ENCODE measurements around the gene WDFY3.
A peak's percentile ranks its signal among the peaks of the same experiment; 100 is the strongest.

The WDFY3 gene

DNA sequence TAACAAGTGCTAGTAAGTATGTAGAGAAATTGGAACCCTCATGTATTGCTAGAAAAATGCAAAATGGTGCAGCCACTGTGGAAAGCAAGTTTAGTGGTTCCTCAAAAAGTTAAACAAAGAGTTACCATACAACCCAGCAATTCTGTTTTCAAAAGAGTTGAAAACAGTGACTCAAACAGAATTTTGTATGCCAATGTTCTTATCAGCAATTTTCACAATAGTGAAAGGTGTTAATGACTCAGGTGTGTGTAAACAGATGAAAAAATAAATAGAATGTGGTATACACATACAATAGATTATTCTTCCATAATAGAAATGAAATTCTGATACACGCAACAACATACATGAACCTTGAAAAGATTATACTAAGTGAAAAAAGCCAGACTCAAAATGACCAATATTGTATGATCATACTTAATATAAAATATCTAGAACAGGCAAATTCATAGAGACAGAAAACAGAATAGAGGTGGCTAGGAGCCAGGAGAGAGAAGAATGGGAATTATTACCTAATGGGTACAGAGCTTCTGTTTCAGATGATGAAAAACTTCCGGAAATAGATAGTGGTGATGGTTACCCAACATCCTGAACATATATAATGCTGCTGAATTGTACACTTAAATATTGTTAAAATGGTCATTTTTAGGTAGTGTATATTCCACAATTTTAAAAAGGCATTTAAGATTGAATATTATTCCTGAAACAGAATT, 51.6 kb downstream of the WDFY3 start:
- intact Hi-C loops (cut with DNase I) = no loop called here

DNA sequence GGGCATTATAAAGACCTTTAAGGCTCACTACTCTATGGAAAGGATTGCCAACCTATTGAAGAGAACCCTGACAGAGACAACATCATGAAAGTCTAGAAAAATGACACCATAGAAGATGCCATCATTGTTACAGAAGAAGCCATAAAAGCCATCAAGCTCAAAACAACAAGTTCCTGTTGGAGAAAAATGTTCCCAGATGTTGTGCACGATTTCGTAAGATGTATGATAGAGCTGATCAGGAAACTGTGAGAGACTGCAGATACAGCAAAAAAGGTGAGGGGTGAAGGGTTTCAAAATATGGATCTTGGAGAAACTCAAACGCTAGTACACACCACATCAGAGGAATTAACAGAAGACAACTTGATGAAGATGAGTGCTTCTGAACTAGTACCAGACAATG, 53.3 kb downstream of the WDFY3 start:
- intact Hi-C loops (cut with DNase I) = no loop called here
- DNase-seq = no peak

More for the DNA sequence above, 51.6 kb downstream of the WDFY3 start:
- DNase-seq = no peak

DNA sequence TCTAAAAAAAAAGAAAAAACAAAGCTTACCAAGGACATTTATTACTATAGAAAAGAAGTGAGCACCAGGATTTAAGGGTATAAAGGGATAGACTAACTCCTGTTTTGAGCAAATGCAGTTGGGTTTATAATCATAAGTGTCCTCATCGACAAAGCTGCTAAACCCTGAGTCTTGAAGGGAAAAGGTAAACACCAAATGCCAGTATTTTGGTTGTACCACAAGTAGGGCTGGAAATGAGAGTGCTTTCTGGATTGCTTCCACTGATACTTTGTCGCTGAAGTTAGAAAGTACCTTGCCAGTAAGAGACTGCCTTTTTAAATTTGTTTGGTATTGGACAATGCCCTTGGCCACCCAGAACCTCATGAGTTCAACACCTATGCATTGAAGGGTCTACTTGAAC, 53.7 kb downstream of the WDFY3 start:
- intact Hi-C loops (cut with DNase I) = no loop called here
- no peak for DNase-seq

DNA sequence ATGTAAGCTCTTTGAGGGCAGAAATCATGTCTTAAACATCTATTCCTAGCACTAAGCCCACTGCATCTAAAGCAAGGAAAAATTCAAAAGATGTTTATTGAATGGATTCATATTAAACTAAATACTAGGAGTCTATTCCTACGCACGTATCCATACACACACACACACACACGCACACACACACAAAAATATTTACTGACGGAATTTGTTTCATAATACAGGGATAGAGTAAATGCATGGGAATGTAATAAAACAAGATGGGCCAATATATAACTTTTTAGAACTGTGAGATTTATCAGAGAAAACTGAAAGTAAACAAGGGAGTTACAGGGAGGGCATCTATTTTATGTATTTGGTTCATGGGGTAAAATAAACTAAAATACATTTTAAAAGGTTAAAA, 57.6 kb downstream of the WDFY3 start:
- intact Hi-C loops (cut with DNase I) = no loop called here
- no peak for DNase-seq

DNA sequence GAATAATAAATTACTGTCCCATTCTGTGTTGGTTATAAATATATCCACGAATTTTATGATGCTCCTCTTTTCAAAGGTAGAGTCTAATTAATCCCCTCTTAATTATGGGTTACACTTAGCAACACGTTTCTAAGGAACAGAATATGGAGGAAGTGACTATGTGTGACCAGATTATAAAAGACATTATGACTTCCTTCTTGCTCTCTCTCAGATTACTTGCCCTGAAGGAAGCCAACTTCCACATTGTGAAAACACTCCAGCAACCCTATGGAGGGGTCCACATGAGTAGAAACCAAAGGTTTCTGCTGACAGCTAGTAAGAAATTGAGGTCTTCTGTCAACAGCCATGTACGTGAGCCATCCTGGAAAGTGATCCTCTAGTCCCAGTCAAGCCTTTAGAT, 59.3 kb downstream of the WDFY3 start:
- no peak for DNase-seq
- intact Hi-C loops (cut with DNase I) = no loop called here

DNA sequence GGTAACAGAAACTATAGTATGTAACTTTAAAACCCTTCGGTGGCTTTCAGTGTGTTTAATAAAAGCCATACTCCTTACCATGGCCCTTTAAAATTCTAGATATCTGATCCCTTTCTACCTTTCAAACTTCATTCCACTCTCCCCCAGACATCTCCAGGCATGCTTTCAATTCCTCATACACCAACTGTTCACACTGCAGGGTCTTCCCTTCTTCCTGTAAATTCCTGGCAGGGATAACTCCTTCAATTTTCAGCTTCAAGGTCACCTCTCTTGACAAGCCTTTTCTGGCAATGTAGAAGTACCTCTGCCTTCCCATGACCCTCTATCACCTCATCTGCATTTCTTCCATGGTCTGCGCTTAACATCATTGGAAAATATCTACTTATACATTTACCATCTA, 60.8 kb downstream of the WDFY3 start:
- no peak for DNase-seq
- intact Hi-C loops (cut with DNase I) = no loop called here

DNA sequence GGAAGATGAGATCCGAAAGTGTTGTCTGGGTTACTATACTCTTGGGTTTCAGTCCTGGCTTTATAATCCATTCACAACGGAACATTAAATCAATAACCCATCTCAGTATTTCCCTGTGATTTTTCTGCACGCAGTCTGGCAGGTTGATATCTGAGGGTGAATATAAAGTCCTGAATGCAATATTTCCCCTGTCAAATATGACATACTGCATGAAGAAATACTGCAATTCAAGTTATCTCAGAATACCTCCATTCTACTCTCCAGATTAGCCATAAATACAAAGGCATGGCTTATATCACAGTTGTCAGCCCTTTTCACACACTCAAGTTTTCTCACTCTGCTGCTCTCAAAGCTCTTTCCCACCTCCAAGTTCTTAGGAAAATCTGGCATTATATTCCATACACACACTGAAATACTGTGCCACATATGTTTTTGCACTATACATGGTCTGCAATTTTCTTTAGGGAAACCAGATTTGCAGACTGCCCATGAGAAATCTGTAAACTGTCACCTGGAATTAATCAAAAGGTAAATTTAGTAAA, 64.7 kb downstream of the WDFY3 start:
- no peak for DNase-seq
- intact Hi-C loops (cut with DNase I) = no loop called here

DNA sequence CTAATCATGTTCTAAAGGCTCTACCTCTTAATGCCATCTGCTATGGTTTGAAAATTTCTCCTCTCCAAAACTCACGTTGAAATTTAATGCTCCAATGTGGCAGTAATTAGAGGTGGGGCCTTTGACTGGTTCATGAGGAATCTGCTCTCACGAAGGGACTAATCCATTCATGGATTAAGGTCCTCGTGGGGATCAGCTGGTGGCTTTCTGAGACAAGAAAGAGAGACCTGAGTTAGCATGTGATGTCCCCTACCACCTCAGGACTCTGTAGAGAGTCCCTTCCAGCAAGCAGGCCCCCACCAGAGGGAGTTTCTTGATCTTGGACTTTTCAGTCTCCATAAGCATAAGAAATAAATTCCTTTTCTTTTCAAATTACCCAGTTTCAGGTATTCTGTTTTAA, 65.3 kb downstream of the WDFY3 start:
- DNase-seq = no peak
- intact Hi-C loops (cut with DNase I) = no loop called here

DNA sequence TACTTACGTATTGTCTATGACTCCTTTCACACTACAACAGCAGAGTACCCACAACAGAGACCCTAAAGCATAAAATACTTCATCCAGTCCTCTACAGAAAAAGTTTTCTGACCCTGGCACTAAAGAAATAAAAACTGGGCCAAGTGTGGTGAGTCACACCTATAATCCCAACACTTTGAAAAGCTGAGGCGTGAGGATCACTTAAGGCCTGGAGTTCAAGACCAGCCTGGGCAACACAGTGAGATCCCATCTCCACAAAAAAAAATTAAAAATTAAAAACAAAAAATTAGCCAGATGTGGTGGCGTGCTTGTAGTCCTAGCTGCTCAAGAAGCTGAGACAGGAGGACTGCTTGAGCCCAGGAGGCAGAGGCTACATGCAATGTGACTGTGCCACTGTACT, 66.9 kb downstream of the WDFY3 start:
- intact Hi-C loops (cut with DNase I) = no loop called here
- no peak for DNase-seq

DNA sequence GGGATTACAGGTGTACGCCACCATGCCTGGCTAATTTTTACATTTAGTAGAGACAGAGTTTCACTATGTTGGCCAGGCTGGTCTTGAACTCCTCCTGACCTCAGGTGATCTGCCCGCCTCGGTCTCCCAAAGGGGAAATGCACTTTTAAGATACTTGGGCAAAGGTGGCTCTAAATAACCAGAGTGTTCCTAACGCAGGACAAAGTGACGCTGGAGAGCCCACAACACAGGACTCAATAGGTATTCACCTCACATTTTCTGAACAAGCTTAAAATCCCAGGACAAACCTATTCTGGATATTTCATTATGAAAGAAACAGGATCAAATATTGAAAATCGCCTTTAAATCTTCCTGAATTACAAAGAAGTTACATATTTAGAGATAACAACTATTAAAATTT, 69.0 kb downstream of the WDFY3 start:
- intact Hi-C loops (cut with DNase I) = no loop called here
- no peak for DNase-seq

DNA sequence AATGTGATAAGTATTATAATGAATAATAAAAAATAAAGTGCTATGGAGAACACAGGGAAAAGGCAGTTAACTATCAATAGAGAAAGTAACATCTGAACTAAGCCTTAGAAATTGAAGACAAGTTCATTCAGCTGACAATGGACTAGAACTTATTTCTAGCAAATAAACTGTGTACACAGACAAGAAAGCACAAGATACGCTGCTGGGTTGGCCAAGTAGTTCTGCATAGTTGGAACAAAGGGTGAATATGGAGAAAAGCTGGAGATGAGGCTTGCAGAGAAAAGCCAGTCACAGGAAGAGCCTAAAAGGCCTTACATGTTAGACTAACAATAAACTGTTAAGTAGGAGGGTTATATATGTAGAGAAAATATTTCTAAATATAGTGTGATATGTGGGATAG, 71.2 kb downstream of the WDFY3 start:
- no peak for DNase-seq
- intact Hi-C loops (cut with DNase I) = no loop called here

DNA sequence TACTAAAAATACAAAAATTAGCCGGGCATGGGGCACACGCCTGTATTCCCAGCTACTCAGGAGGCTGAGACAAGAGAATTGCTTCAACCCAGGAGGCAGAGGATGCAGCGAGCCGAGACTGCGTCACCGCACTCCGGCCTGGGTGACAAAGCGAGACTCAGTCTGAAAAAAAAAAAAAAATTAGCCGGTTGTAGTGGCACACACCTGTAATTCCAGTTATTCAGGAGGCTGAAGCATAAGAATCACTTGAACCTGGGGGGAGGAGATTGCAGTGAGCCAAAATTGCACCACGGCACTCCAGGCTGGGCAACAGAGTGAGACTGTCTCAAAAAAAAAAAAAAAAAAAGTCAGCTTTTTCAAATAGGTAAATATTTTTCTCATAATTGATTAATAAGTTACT, 71.9 kb downstream of the WDFY3 start:
- intact Hi-C loops (cut with DNase I) = no loop called here
- DNase-seq = peak in 1 of 10 donors; percentile 61

DNA sequence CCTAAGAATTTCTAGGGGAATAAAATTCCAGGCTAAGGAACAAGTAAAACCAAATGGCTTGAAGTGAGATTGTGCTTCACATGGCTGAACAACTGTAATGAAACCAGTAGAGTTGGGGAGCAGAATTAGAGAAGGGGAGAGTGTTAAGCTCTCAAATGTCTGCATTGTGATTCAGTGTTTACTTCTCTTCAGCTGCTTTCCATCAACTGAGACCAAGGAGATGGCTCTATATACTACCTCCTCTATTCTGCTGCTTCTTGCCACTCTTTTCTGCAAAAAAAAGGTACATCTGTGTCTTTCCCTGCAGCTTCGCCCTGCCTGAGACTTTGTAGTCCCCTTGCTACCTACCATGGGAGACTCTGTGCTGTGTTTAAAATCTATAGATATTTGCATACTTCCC, 73.5 kb downstream of the WDFY3 start:
- no peak for DNase-seq
- intact Hi-C loops (cut with DNase I) = no loop called here

DNA sequence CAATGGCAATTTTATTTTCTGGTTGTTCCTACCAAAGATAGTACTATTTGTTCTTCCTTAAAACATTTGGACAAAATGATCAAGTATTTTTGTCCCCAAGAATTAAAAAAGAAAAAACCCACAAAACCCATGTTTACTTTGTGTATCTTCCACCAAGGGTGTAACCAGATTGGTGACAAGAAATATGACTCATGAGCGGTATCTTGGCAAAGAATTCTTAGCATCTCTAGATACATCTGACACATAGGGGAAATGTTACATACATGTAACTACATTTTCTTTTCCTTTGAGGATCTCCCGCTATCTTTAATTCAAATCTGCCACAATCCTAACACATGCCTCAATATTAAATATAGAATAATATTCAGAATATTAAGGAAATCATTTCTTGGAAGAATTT, 78.7 kb downstream of the WDFY3 start:
- DNase-seq = no peak

DNA sequence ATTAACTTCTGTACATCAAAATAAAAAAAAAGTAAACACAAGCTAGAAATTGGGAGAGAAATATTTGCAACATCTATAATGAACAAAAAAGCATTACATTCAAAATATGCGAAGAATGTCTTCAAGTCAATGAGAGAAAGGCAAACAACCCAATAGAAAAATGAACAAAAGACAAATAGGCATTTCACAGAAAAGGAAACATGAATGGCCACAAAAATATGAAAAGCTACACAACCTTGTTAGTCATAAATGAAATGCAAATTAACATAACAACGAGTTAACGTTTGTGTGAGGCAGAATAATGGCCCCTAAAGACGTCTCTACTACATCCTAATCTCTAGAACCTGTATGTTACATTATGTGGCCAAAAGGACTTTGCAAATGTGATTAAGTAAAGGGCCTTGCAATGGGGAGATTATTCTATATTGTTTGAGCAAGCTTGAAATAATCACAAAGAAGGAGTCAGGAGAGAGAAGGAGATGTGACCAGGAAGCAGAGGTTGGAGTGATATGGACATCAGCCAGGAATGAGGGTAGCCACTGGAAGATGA, 86.8 kb downstream of the WDFY3 start:
- intact Hi-C loops (cut with DNase I) = no loop called here
- no peak for DNase-seq

More for the DNA sequence above, 78.7 kb downstream of the WDFY3 start:
- intact Hi-C loops (cut with DNase I) = no loop called here

DNA sequence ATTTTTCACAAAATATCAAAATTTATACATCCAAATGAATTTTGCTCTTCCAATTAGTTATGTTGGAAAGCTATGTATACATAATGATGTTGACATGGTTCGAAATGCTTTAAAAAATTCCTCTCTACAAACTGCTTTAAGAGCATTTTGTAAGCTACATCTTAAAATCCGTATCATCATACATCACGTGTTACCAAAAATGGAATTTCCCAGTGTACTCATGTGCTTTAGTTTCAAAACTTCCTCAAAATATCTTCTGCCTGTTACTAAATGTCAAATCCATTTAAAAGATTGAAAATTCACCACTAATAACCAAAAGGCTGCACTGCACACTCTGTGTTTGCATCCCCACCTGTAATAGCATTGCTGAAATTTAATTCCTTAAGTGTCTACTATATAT, 87.9 kb downstream of the WDFY3 start:
- intact Hi-C loops (cut with DNase I) = no loop called here
- no peak for DNase-seq

DNA sequence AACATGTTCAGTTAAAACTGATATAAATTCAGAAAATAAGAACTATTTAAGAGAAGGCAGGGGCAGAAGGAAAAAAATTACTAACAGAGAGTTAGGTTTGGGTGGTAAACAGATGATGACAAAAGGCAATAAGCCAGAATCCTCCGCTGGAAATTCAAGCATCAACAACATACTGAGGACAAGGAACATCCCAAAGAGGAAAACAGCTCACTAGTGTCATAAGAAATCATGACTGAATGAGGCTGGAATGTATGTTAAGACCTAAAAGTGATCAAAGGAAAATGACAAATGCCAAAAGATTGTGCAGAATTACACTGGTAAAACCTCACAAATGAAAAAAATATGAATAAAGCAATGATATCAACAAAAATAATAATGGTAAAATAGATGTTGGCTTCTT, 88.4 kb downstream of the WDFY3 start:
- intact Hi-C loops (cut with DNase I) = no loop called here
- DNase-seq = no peak

DNA sequence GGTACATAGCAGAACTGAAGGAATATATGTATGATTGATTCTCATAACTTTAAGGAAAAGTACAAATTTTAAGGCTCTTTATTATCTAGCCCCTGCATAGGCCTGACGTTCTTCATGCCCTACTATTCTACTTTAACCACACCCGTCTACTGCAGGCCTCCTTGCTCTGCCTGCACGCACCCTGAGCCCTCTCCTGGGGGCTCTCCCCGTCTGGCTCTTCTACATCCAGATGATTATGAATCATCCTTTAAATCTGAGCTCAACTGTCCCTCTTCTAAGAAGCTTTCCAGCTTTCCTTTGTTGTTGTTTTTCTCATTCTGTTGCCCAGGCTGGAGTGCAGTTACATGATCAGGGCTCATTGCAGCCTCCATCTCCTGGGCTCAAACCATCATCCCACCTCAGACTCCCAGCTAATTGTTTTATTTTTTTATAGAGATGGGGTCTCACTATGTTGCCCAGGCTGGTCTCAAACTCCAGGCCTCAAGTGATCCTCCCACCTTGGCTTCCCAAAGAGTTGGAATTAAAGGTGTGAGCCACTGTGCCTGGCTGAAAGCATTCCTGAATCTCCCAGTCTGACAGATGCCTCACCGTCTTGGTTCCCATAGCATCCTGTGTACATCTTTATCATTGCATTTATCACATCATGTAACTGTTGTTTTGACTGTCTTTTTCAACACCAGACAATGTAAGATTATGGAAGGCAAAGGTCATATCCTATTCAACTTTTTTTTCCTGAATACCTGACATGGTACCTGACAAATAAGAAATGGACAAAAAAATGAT, 89.2 kb downstream of the WDFY3 start:
- intact Hi-C loops (cut with DNase I) = no loop called here
- DNase-seq = no peak

DNA sequence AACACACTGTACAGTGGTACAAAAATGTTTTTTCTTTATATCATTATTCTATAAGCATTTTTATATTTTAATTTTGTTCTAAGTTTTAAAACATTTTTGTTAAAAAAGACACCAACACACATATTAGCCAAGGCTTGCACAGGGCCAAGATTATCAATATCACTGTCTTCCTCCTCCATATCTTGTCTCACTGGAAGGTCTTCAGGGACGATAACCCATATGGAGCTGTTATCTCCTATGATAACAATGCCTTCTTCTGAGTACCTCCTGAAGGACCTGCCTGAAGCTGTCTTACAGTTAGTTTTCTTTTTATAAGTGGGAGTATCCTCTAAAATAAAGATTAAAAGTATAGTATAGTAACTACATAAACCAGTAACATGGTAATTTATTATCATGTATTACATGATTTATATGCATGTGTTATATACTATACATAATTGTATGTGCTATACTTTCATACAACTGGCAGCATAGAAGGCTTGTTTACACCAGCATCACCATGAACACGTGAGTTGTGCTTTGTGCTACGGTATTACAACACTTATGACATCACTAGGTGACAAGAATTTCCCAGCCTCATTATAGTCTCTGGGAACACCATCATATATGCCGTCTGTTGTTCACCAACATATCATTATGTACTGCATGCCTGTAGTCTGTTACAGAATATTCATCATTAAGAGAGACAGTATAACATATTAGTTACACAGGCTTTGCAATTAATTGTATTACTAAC, 90.7 kb downstream of the WDFY3 start:
- intact Hi-C loops (cut with DNase I) = no loop called here
- DNase-seq = no peak

DNA sequence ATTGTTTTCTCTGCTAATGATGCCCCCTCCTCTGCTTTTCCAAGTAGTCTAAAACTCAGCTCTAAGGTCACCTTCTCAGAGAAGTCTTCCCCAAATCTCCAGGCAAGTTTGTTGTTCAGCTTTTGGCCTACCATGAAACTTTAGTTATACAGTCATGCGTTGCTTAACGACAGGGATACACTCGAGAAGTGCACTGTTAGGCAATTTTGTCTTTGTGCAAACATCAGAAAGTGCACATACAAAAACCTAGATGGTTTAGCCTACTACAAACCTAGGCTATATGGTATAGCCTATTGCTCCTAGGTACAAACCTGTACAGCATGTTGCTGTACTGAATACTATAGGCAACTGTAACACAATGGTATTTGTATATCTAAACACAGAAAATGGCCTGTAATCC, 91.9 kb downstream of the WDFY3 start:
- no peak for DNase-seq
- intact Hi-C loops (cut with DNase I) = no loop called here

All from posterior cingulate gyrus (tissue), 11 donors.